H9 (cell line): ENCODE data around the gene CADPS. TPM values are rescaled to one million over a fixed set of nuclear protein-coding genes. Genes with fewer than 3 reads are reported as not detected.

Experiments
- DNase-seq: peaks from one replicate; pipeline ENCODE4 v3.0.0-alpha.2; 2017
- H2AFZ ChIP-seq: one replicate; pipeline ENCODE4 v1.6.1; 2013; ENCODE audit warnings: mild to moderate bottlenecking, low read length, control low read depth, moderate library complexity
- H2AK5ac ChIP-seq: 2 replicates; pipeline ENCODE4 v1.6.1; 2013; ENCODE audit warnings: low read length, control low read depth, mixed read lengths; ENCODE audit not compliant: insufficient read length
- H2BK120ac ChIP-seq: one replicate; pipeline ENCODE4 v1.6.1; 2013; ENCODE audit warnings: low read depth, mild to moderate bottlenecking, low read length, control low read depth, inconsistent platforms; ENCODE audit not compliant: poor library complexity, severe bottlenecking
- H2BK12ac ChIP-seq: 2 replicates; pipeline ENCODE4 v1.6.1; 2013; ENCODE audit warnings: low read length, control low read depth, mixed read lengths, low read depth; ENCODE audit not compliant: insufficient read length
- H2BK15ac ChIP-seq: 2 replicates; pipeline ENCODE4 v1.6.1; 2013; ENCODE audit warnings: low read depth, low read length, control low read depth
- H2BK20ac ChIP-seq: one replicate; pipeline ENCODE4 v1.6.1; 2013; ENCODE audit warnings: low read depth, mild to moderate bottlenecking, low read length, control low read depth, inconsistent platforms; ENCODE audit not compliant: poor library complexity, severe bottlenecking
- H2BK5ac ChIP-seq: 2 replicates; pipeline ENCODE4 v1.6.1; 2013; ENCODE audit warnings: low read length, control low read depth, mixed read lengths; ENCODE audit not compliant: insufficient read length
- H3K14ac ChIP-seq: 2 replicates; pipeline ENCODE4 v1.6.1; 2013; ENCODE audit warnings: low read length, control low read depth; ENCODE audit not compliant: insufficient read depth
- H3K18ac ChIP-seq: 2 replicates; pipeline ENCODE4 v1.6.1; 2013; ENCODE audit warnings: low read depth, mild to moderate bottlenecking, mixed read lengths, low read length, control low read depth; ENCODE audit not compliant: insufficient read length
- H3K23ac ChIP-seq: 2 replicates; pipeline ENCODE4 v1.6.1; 2013; ENCODE audit warnings: low read length, control low read depth, mixed read lengths, low read depth; ENCODE audit not compliant: insufficient read length
- H3K23me2 ChIP-seq: 2 replicates; pipeline ENCODE4 v1.6.1; 2013; ENCODE audit warnings: low read depth, mild to moderate bottlenecking, mixed read lengths, low read length, control low read depth; ENCODE audit not compliant: insufficient read length, poor library complexity, severe bottlenecking
- H3K27ac ChIP-seq: 2 replicates; pipeline ENCODE4 v1.5.1; 2013; ENCODE audit warnings: low read length, control low read depth, mixed read lengths, low read depth; ENCODE audit not compliant: insufficient read length
- H3K27me3 ChIP-seq: 2 replicates; pipeline ENCODE4 v1.6.1; 2013; ENCODE audit warnings: low read length, control low read depth, inconsistent platforms; ENCODE audit not compliant: insufficient read depth
- H3K4ac ChIP-seq: 2 replicates; pipeline ENCODE4 v1.6.1; 2013; ENCODE audit warnings: low read depth, mild to moderate bottlenecking, control low read depth, inconsistent platforms, low read length, moderate library complexity
- H3K4me1 ChIP-seq: 2 replicates; pipeline ENCODE4 v1.6.1; 2013; ENCODE audit warnings: low read length, control low read depth, inconsistent platforms; ENCODE audit not compliant: insufficient read depth
- H3K4me2 ChIP-seq: 2 replicates; pipeline ENCODE4 v1.6.1; 2013; ENCODE audit warnings: low read length, control low read depth, mixed read lengths; ENCODE audit not compliant: insufficient read length, insufficient read depth
- H3K56ac ChIP-seq: 2 replicates; pipeline ENCODE4 v1.6.1; 2013; ENCODE audit warnings: low read depth, mild to moderate bottlenecking, mixed read lengths, low read length, control low read depth; ENCODE audit not compliant: insufficient read length
- H3K79me1 ChIP-seq: 2 replicates; pipeline ENCODE4 v1.6.1; 2013; ENCODE audit warnings: low read depth, mild to moderate bottlenecking, moderate library complexity, low read length, control low read depth, inconsistent platforms; ENCODE audit not compliant: insufficient read depth, poor library complexity, severe bottlenecking
- H3K79me2 ChIP-seq: 2 replicates; pipeline ENCODE4 v1.6.1; 2013; ENCODE audit warnings: low read length, control low read depth, inconsistent platforms; ENCODE audit not compliant: insufficient read depth
- H3K9ac ChIP-seq: 2 replicates; pipeline ENCODE4 v1.6.1; 2013; ENCODE audit warnings: low read length, control low read depth, mixed read lengths; ENCODE audit not compliant: insufficient read length; ENCODE audit errors: extremely low read depth
- H3K9me3 ChIP-seq: one replicate; pipeline ENCODE4 v1.6.1; 2013; ENCODE audit warnings: low read depth, low read length, inconsistent platforms; ENCODE audit not compliant: control insufficient read depth
- H3T11ph ChIP-seq: one replicate; pipeline ENCODE4 v1.6.1; 2013; ENCODE audit warnings: mild to moderate bottlenecking, low read length, control low read depth, inconsistent platforms
- H4K20me1 ChIP-seq: one replicate; pipeline ENCODE4 v1.6.1; 2013; ENCODE audit not compliant: control insufficient read depth, insufficient read length, insufficient read depth
- H4K5ac ChIP-seq: 2 replicates; pipeline ENCODE4 v1.6.1; 2013; ENCODE audit warnings: low read depth, mild to moderate bottlenecking, mixed read lengths, low read length, control low read depth; ENCODE audit not compliant: insufficient read length
- H4K8ac ChIP-seq: replicated peaks from 2 replicates; pipeline ENCODE4 v1.6.1; 2013; ENCODE audit warnings: low read length, control low read depth, mixed read lengths, low read depth; ENCODE audit not compliant: insufficient read length
- H4K91ac ChIP-seq: 2 replicates; pipeline ENCODE4 v1.6.1; 2013; ENCODE audit warnings: low read depth, mild to moderate bottlenecking, moderate library complexity, mixed read lengths, low read length, control low read depth; ENCODE audit not compliant: insufficient read length
- H3K27ac Mint-ChIP-seq, 3 experiments: 2 replicates in 2 of 3; 3 replicates in 1 of 3; pipeline ENCODE4 v1.8.0; 2020 to 2021; ENCODE audit warnings: mixed read lengths in 3 of 3, mild to moderate bottlenecking in 1 of 3, moderate library complexity in 1 of 3
- H3K27me3 Mint-ChIP-seq: 2 replicates; pipeline ENCODE4 v1.8.0; 2021; ENCODE audit warnings: low read depth, mild to moderate bottlenecking, moderate library complexity, mixed read lengths
- H3K36me3 Mint-ChIP-seq, 3 experiments: 2 replicates in 2 of 3; 3 replicates in 1 of 3; pipeline ENCODE4 v1.8.0; 2020 to 2021; ENCODE audit warnings: low read depth in 3 of 3, mixed read lengths in 3 of 3; ENCODE audit not compliant: insufficient read depth in 1 of 3
- H3K4me1 Mint-ChIP-seq, 2 experiments: 2 replicates each; pipeline ENCODE4 v1.8.0; 2020; ENCODE audit warnings: mixed read lengths in 2 of 2
- H3K4me3 Mint-ChIP-seq, 2 experiments: 2 replicates in 1 of 2; 3 replicates in 1 of 2; pipeline ENCODE4 v1.8.0; 2020 to 2021; ENCODE audit warnings: mild to moderate bottlenecking in 2 of 2, mixed read lengths in 2 of 2, moderate library complexity in 1 of 2
- H3K9me3 Mint-ChIP-seq, 2 experiments: 2 replicates in 1 of 2; 3 replicates in 1 of 2; pipeline ENCODE4 v1.8.0; 2020; ENCODE audit warnings: mild to moderate bottlenecking in 2 of 2, mixed read lengths in 2 of 2, moderate library complexity in 1 of 2
- WGBS: extraction: QIAGEN DNeasy Blood & Tissue Kit; methylation state at CpG from one replicate; pipeline ENCODE4 v1.1.7; 2013; ENCODE audit warnings: missing lambda C conversion rate, low lambda C conversion rate, mixed read lengths; ENCODE audit not compliant: insufficient read length; ENCODE audit errors: extremely low coverage; 5-methylcytosine and 5-hydroxymethylcytosine counted together
- total RNA-seq: library from RNA; stranded (reverse); gene quantifications from 2 replicates; pipeline ENCODE4 v1.2.1, GENCODE V29; 2021
- TF ChIP-seq, protein P1 (sequence below): fragments of 200-600 bp; sonication (generic); conservative IDR thresholded peaks from 3 replicates; pipeline ENCODE4 v1.8.0; 2021; ENCODE audit warnings: antibody characterized with exemption, mild to moderate bottlenecking

Gene CADPS
- total RNA-seq, 1 experiment from 2014 or later = 6.6 TPM

GRCh38 chr3:62462104-62462762 is 413.0 kb downstream of the CADPS start:
- Histone ChIP-seq H3K56ac (no peak overlapping the region), H3K14ac (no peak overlapping the region), H4K5ac (no peak overlapping the region), H2BK12ac (no peak overlapping the region), H3K23me2 (no peaks in the 10 kb centered on the region), H2BK5ac (no peak overlapping the region), H3K4me2 (no peak overlapping the region), H3K9ac (no peak overlapping the region), H2AK5ac (no peak overlapping the region), H2AFZ (no peak overlapping the region), H2BK20ac (no peak overlapping the region), H3K27me3 (no peaks in the 10 kb centered on the region), H3K79me2 (no peaks in the 10 kb centered on the region), H3K18ac (no peak overlapping the region), H4K91ac (no peak overlapping the region), H4K20me1 (no peaks in the 10 kb centered on the region), H3K4ac (no peak overlapping the region), H3K4me1 (no peaks in the 10 kb centered on the region; the same call in 1 of the 2 replicates), H3T11ph (no peak overlapping the region), H3K23ac (no peak overlapping the region), H3K9me3 (no peaks in the 10 kb centered on the region), H2BK15ac (no peak overlapping the region), H4K8ac (no peak overlapping the region), H3K27ac (no peak overlapping the region), H3K79me1 (no peaks in the 10 kb centered on the region), H2BK120ac (no peak overlapping the region)
- no peak overlapping the region for H3K4me3 Mint-ChIP-seq
- TF ChIP-seq, protein P1, sequence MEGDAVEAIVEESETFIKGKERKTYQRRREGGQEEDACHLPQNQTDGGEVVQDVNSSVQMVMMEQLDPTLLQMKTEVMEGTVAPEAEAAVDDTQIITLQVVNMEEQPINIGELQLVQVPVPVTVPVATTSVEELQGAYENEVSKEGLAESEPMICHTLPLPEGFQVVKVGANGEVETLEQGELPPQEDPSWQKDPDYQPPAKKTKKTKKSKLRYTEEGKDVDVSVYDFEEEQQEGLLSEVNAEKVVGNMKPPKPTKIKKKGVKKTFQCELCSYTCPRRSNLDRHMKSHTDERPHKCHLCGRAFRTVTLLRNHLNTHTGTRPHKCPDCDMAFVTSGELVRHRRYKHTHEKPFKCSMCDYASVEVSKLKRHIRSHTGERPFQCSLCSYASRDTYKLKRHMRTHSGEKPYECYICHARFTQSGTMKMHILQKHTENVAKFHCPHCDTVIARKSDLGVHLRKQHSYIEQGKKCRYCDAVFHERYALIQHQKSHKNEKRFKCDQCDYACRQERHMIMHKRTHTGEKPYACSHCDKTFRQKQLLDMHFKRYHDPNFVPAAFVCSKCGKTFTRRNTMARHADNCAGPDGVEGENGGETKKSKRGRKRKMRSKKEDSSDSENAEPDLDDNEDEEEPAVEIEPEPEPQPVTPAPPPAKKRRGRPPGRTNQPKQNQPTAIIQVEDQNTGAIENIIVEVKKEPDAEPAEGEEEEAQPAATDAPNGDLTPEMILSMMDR = no peak
- H3K27ac Mint-ChIP-seq = no peak overlapping the region
- DNase-seq = no peak
- H3K36me3 Mint-ChIP-seq = no peaks in the 10 kb centered on the region
- H3K9me3 Mint-ChIP-seq = no peaks in the 10 kb centered on the region
- H3K4me1 Mint-ChIP-seq = peaks cover 7 to 10% of the 10 kb centered on the region in 2 experiments
- no CpG with 5 or more reads among the region's 19 CpGs for WGBS
- H3K27me3 Mint-ChIP-seq = peaks cover 13% of the 10 kb centered on the region
